HCT116 (cell line): ENCODE results near the gene SMAGP.

ENCODE experiments used
- EZH2 ChIP-seq: fragments of 200-600 bp; sonication (generic); IDR thresholded peaks from 2 replicates; pipeline ENCODE4 v1.6.1; 2017; ENCODE audit warnings: antibody characterized with exemption, mixed run types
- EZH2phosphoT487 ChIP-seq: fragments of 200-600 bp; IDR thresholded peaks from 2 replicates; pipeline ENCODE4 v1.6.1; 2018; ENCODE audit warnings: antibody characterized with exemption, borderline replicate concordance
- POLR2A ChIP-seq: IDR thresholded peaks from 2 replicates; pipeline ENCODE4 v1.7.0; 2011; ENCODE audit warnings: borderline replicate concordance; ENCODE audit not compliant: insufficient read depth, insufficient read length; ENCODE audit errors: extremely low read depth
- POLR2AphosphoS5 ChIP-seq: IDR thresholded peaks from 2 replicates; pipeline ENCODE4 v1.6.1; 2011; ENCODE audit warnings: mild to moderate bottlenecking, low read depth, low read length, moderate library complexity
- RAD21 ChIP-seq: IDR thresholded peaks from 2 replicates; pipeline ENCODE4 v1.6.1; 2012; ENCODE audit warnings: low read depth, mild to moderate bottlenecking
- SIN3A ChIP-seq: IDR thresholded peaks from 2 replicates; pipeline ENCODE4 v1.6.1; 2012; ENCODE audit warnings: low read depth
- SRF ChIP-seq: IDR thresholded peaks from 2 replicates; pipeline ENCODE4 v1.6.1; 2012; ENCODE audit warnings: low read depth
- YY1 ChIP-seq: IDR thresholded peaks from 2 replicates; pipeline ENCODE4 v1.6.1; 2011; ENCODE audit warnings: low read length, low read depth, moderate library complexity, mild to moderate bottlenecking; ENCODE audit not compliant: insufficient replicate concordance; ENCODE audit errors: extremely low read depth
- TF ChIP-seq, protein P1 (sequence below), 3 experiments: fragments of 200-600 bp in 1 of 3; sonication (generic) in 1 of 3; IDR thresholded peaks in 2 of 3; conservative IDR thresholded peaks in 1 of 3; 2 replicates each; pipeline ENCODE4 v1.5.1; 2012 to 2017; ENCODE audit warnings: low read depth in 2 of 3, low read length in 2 of 3, antibody characterized with exemption in 1 of 3, borderline replicate concordance in 1 of 3, control low read depth in 1 of 3, mild to moderate bottlenecking in 1 of 3, mixed read lengths in 1 of 3, mixed run types in 1 of 3, moderate library complexity in 1 of 3; ENCODE audit not compliant: insufficient read depth in 1 of 3
- TF ChIP-seq, protein P2 (sequence below): IDR thresholded peaks from 2 replicates; pipeline ENCODE4 v1.6.1; 2012
- TF ChIP-seq, protein P3 (sequence below): IDR thresholded peaks from 2 replicates; pipeline ENCODE4 v1.6.1; 2012
- TF ChIP-seq, protein P4 (sequence below): IDR thresholded peaks from 2 replicates; pipeline ENCODE4 v1.6.1; 2012; ENCODE audit warnings: low read depth

DNA sequence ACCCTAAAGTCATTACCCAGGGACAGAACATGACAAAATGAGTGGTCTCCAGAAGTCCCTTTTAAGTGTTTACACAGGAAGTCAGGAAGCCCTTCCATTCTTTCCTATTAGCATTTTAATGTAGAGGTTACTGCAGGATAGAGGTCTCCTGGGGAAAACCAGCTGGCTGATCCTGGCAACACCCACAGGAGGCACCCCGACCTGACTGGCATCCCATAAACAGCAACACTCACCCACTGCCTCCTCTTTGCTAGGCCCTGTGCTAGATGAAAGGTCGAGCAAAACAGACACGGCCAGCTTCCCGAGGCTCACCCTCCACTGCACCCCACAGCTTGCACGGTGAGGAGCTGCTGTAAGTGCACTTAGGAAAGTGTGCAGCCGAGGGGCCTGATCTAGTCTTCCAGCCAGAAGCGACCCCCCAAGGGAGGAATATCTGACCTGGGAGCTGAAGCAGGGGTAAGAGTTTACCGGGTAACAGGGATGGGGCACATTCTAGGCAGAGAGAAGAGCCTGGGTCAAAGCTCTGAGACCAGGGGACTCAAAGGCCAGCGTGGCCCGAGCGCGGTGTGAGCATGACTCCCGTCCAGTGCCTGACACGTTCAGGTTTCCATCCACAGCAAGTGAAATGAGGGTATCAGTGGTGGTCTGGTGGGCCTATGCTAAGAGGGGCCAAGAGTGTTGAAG is 22.6 kb downstream of the SMAGP start:
- TF ChIP-seq, protein P1, sequence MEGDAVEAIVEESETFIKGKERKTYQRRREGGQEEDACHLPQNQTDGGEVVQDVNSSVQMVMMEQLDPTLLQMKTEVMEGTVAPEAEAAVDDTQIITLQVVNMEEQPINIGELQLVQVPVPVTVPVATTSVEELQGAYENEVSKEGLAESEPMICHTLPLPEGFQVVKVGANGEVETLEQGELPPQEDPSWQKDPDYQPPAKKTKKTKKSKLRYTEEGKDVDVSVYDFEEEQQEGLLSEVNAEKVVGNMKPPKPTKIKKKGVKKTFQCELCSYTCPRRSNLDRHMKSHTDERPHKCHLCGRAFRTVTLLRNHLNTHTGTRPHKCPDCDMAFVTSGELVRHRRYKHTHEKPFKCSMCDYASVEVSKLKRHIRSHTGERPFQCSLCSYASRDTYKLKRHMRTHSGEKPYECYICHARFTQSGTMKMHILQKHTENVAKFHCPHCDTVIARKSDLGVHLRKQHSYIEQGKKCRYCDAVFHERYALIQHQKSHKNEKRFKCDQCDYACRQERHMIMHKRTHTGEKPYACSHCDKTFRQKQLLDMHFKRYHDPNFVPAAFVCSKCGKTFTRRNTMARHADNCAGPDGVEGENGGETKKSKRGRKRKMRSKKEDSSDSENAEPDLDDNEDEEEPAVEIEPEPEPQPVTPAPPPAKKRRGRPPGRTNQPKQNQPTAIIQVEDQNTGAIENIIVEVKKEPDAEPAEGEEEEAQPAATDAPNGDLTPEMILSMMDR (IDR thresholded peaks at IDR 0.05 in 2 of 3, conservative IDR thresholded peaks at IDR 0.05 in 1 of 3; ENCODE audit: borderline replicate concordance in 1 of 3, insufficient read depth in 1 of 3, low read depth in 2 of 3, low read length in 2 of 3) = no peak
- TF ChIP-seq POLR2A (no peak), YY1 (no peak), SRF (no peak), EZH2 (no peak), POLR2AphosphoS5 (no peak), RAD21 (no peak), EZH2phosphoT487 (no peak), SIN3A (no peak)
- TF ChIP-seq, protein P2, sequence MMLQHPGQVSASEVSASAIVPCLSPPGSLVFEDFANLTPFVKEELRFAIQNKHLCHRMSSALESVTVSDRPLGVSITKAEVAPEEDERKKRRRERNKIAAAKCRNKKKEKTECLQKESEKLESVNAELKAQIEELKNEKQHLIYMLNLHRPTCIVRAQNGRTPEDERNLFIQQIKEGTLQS = no peak
- TF ChIP-seq, protein P3, sequence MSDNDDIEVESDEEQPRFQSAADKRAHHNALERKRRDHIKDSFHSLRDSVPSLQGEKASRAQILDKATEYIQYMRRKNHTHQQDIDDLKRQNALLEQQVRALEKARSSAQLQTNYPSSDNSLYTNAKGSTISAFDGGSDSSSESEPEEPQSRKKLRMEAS = no peak
- TF ChIP-seq, protein P4, sequence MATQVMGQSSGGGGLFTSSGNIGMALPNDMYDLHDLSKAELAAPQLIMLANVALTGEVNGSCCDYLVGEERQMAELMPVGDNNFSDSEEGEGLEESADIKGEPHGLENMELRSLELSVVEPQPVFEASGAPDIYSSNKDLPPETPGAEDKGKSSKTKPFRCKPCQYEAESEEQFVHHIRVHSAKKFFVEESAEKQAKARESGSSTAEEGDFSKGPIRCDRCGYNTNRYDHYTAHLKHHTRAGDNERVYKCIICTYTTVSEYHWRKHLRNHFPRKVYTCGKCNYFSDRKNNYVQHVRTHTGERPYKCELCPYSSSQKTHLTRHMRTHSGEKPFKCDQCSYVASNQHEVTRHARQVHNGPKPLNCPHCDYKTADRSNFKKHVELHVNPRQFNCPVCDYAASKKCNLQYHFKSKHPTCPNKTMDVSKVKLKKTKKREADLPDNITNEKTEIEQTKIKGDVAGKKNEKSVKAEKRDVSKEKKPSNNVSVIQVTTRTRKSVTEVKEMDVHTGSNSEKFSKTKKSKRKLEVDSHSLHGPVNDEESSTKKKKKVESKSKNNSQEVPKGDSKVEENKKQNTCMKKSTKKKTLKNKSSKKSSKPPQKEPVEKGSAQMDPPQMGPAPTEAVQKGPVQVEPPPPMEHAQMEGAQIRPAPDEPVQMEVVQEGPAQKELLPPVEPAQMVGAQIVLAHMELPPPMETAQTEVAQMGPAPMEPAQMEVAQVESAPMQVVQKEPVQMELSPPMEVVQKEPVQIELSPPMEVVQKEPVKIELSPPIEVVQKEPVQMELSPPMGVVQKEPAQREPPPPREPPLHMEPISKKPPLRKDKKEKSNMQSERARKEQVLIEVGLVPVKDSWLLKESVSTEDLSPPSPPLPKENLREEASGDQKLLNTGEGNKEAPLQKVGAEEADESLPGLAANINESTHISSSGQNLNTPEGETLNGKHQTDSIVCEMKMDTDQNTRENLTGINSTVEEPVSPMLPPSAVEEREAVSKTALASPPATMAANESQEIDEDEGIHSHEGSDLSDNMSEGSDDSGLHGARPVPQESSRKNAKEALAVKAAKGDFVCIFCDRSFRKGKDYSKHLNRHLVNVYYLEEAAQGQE = no peak
